HTR-8/SVneo (cell line): ENCODE results near the gene TAOK1.

Experiments used
- DNase-seq: peaks from one replicate; pipeline ENCODE4 v3.0.0; 2011; ENCODE audit warnings: low spot score, mixed read lengths; ENCODE audit not compliant: insufficient read length
- FAIRE-seq: peaks from 2 replicates; lab custom pipeline; 2011; peaks lifted over from hg19 to GRCh38; lab: Jason Lieb, UNC

TAOK1 gene

GRCh38 chr17:29567304-29567553 is 177.1 kb downstream of the TAOK1 start:
- DNase-seq: no peak
- no peak for FAIRE-seq

GRCh38 chr17:29567554-29568330 is 177.6 kb downstream of the TAOK1 start:
- no peak for DNase-seq
- FAIRE-seq: peak; percentile 62

DNA sequence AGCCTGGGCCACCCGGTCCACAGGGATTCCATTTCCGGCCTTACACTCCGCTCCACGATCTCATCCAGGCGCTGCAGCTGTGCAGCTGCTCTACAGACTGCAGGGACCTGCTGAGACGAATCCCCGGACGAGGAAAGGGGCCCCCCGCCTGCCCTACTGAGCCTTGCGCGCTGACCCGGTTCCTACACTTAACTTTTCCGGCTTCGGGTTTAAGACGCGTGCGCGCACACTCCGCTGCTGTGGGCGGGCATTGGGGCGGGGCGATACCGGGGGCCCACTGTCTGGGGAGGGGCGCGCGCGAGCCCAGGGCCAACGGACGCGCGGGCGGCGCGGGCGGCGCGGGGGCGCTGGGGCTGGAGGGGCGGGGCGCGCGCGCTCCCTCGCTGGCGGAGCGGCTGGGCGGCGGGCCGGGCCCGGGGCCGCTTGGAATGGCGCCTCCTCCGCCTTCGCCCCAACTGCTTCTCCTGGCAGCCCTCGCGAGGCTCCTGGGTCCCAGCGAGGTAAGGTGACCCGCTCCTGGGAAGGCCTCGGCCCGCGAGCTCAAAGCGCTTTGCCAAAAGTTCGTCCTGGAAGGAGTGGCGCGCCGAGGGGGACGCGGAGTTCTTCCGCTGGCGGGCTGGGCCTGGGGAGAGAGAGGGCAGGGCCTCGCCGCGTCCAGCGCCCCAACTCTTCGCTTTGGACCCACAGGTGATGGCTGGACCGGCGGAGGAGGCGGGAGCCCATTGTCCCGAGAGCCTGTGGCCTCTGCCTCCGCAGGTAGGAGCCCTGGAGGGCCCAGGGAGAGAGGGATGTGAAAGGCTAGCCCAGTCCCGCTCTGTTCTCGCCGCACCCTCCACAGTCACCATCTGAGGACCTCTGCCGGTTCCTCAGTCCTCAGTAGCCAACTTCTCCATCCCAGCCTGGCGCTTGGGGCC is 178.4 kb downstream of the TAOK1 start, which contains the start of gene TP53I13:
Gene TP53I13, plus strand, starts transcription at position 371 of the 914 bp plus-strand sequence. Its CDS starts 58 bp downstream, at position 429.
- DNase-seq: peak; percentile 93
- FAIRE-seq: peak; percentile 90

DNA sequence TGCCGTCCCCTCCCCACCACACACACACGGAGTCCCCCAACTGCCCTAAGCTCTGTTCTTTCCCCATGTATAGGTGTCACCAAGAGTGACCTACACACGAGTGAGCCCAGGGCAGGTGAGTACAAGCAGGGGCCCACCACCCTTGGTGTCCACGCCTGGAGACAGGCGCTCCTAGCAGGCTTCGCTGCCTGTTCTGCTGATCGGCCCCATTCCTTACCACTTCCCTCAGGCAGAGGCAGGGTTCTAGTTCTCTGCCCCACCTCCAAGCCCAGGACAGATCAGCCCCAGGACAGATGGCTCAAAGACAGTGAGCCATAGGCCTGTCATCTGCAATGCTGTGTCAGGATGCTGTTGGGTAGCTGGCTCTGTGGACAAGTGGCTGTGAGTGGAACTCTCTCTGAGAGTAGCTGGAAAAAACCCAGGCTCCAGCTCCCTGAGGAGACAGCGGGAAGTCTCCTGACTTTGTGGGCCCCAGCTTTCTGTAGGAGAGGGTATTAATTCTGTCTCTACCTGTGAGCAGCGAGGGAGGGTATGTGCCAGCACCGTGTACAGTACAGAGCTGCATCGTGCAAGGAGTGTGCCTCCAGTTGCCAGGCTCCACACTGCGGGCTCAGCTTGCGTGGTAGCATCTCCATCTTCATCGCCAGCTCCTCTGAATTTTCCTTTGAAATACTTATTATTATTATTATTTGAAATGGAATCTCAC is 179.2 kb downstream of the TAOK1 start:
- DNase-seq (no peak), FAIRE-seq (peak; percentile 68)

DNA sequence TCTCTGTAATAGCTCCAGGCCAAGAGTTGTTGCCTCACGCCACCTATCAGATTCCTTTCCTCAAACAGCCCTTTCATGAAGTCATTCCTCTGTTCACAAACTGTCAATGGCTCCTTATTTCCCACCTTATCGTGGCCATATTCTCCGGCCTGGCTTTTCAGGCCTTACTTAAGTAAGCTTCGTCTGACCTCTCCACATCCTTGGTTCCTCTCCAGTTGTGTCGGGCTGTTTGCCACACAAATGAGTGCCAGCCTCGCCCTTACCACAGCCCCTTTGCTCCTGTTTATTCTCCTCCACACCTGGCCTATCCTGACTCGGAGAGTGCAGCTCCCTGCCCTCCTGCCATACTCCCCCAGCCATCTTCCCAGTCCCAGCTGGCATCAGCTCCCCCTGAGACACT is 180.4 kb downstream of the TAOK1 start:
- no peak for DNase-seq
- FAIRE-seq: no peak

GRCh38 chr17:29571486-29571882 is 181.3 kb downstream of the TAOK1 start:
- FAIRE-seq: no peak
- DNase-seq: no peak

DNA sequence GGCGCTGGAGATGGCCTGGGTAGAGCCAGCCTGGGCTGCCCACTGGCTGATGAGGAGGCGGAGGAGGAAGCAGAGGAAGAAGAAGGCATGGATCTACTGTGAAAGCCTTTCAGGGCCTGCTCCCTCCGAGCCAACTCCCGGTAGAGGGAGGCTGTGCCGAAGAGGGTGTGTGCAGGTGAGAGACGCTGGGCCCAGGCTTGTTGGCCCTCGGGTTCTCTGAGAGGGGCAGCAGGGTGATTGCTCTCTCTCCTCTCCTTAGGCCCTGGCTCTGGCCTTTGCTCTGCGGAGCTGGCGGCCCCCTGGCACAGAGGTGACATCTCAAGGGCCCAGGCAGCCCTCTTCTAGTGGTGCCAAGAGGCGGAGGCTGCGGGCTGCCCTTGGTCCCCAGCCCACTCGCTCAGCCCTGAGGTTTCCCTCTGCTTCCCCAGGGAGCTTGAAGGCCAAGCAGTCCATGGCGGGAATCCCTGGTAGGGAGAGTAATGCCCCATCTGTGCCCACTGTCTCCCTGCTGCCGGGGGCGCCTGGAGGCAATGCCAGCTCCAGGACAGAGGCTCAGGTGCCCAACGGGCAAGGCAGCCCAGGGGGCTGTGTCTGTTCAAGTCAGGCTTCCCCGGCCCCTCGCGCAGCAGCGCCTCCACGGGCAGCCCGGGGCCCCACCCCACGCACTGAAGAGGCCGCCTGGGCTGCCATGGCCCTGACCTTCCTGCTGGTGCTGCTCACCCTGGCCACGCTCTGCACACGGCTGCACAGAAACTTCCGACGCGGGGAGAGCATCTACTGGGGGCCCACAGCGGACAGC is 181.9 kb downstream of the TAOK1 start:
- FAIRE-seq: no peak
- no peak for DNase-seq

DNA sequence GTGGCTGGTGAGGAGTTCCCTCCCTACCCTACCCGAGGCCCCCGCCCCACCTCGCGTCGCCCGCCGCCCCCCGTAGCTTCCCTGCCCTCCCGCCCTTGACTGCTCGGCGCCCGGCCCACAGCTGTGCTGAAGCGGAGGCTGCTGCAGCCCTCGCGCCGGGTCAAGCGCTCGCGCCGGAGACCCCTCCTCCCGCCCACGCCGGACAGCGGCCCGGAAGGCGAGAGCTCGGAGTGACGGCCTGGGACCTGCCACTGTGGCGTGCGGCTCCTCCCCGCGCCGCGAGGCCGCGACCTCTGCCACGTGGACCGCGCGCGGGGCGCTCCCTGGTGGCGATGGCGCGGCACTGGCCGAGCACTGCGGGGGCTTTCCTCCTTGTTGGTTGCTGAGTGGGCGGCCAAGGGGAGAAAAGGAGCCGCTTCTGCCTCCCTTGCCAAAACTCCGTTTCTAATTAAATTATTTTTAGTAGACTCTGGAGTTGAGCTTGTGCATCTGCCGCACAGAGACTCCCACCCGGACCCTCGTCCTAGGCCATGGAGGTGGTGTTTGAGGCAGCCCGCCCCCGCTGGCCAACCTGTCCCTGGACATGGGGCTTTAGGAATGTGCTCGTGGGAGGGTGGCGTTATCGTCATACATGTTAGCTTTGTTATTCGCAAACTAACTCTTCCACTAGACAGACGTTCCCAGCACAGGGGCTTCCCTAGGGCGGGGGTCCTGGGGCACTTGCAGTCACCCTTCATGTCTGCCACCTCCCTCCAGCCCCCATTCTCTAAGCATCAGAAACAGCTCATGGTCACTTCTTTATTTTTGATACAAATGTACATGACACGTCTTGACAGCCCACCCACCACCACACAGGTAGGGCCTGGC is 182.8 kb downstream of the TAOK1 start:
- FAIRE-seq (no peak), DNase-seq (no peak)

DNA sequence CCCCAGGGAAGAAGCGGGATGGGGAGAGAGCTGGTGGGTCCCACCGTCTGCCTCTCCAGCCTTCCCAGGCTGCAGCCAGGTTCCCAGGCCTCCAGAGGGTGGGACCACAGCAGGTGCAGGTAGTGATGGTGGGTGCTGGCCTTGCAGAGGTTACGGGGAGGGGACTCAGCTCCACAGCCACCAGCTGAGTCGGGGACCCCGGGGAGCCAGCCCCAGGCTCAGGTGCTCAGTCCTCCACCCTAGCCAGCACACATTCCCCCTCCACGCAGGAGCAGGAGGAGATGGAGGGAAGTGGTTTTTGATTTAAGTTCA is 183.4 kb downstream of the TAOK1 start:
- no peak for FAIRE-seq

DNA sequence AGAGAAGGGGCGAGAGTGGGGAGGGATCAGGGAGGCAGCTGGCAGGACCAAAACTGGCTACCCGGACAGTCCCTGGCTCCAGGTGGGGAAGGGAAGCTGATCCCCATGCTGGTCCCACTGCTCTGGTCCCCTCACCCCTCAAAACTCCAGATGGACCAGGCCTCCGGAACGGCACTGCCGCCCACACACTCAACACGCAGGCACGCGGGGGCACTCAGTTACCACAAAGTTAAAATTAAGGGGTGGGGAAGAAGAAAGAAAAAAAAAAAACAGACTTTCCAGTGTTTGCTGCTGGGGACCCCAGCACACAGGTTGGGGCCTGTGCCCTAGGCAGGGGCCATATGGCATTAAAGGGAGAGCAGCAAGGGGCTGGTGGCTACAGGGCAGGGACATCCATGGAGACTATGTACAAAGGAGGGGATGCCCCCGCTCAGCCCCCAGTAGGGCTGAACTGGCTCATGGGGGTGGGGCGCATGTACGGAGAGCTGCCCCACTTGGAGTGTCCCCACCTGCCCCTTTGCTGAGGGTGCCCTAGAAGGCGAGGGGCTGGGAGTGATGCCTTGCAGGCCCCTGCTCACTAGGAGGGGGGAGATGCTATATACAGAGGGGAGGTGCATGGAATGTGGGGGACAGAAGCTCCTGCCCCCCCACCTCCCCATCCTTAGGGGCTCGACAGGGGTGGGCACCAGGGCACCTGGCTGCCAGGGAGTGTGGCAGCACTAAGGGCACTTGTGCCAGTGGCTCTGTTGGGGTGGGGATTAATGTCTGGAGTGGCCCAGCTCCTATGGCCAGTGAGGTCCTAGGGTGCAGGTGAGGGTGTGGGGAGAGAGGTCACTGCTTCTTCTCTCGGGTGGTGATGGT is 183.9 kb downstream of the TAOK1 start:
- no peak for DNase-seq
- FAIRE-seq: no peak

More for the DNA sequence above, 183.4 kb downstream of the TAOK1 start:
- no peak for DNase-seq

DNA sequence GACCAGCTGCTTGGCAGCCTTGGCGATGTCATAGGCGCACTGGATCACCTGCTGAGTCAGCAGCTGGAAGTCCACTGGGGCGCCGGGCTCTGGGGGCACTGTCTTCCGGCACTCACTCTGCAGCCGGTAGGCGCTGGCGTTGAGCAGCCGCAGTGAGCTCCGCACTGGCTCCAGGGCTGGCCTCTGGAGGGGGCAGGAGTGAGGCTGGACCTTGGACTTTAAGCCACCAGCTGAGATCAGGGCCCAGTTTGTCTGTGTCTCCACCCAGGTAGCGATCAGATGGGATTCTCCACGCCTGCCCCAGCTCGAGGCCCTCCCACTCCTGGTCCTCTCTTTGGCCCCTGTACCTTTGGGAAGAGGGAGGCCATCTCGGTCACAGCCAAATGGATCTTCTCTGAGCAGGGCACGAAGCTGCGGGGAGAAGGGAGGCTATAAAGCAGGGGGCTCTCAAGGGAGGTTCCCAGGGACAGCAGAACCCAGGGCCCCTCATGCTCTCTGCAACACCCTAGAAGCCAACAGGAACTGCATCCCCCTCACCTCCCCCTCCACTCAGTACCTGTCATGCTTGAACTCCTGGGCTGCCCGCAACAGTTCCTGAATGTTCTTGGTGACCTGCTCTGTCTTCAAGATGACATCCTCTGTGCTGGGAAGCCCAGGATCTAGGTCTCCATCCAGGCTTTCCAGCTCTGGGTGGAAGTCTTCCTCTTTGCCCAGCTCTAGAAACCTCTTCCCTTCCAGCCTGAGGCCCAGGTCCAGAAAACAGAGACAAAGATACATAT is 184.8 kb downstream of the TAOK1 start:
- no peak for FAIRE-seq

GRCh38 chr17:29575511-29576213 is 185.5 kb downstream of the TAOK1 start:
- DNase-seq (no peak), FAIRE-seq (no peak)

More for the DNA sequence above, 184.8 kb downstream of the TAOK1 start:
- no peak for DNase-seq

- DNase-seq: no peak
- FAIRE-seq: no peak
Observed at GRCh38 chr17:29576214-29577000, 186.2 kb downstream of the TAOK1 start.

- no peak for DNase-seq
- FAIRE-seq: peak; percentile 48
Observed at GRCh38 chr17:29577001-29577370, 186.8 kb downstream of the TAOK1 start.

DNA sequence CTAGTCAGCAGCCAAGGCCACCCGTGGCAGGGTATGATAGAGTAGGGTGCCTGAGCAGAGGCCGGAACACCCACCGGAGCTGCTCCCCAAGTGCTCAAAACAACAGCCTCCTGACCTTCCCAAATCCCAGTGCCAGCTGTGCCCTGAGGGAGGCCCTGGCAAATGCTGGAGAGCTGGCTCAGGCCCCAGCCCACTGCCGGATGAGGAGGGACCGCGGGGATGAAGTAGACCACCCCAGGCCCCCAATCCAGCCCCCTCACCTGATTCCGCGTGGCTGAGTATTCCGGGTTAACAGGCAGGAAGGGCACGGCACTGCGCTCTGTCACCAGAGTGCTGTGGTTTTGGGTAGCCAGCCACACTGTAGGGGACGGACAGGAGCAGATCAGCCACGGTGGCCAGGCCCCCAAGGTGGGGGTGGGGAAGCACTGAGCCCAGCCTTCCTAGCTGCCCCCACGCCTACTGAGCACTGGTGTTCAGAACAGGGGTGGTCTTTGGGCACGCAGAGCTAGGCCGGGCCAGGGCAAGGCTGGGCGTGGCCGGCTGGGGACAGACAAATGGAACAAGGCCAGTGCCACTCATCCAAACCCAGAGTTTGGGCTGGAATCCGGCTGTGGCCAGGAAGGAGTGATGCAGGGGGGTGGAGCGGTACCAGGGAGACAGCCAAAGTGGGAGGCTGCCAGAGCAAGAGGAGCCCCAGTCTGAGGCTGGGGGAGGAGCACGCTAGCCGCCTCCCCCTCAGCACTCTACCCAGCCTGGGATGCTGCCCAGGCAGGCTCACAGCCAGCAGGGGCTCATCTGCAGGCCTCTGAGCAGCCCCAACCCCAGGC is 187.4 kb downstream of the TAOK1 start:
- DNase-seq (no peak), FAIRE-seq (no peak)
